SU-DHL-6 (cell line): ENCODE results near the gene NMNAT2.

ENCODE experiments used
- CTCF ChIP-seq: fragments of 200-600 bp; sonication (generic); IDR thresholded peaks from one replicate; pipeline ENCODE4 v1.5.1; 2017; ENCODE audit warnings: antibody characterized with exemption, mild to moderate bottlenecking, low read length, moderate library complexity; ENCODE audit not compliant: insufficient read depth, poor library complexity, severe bottlenecking
- EZH2phosphoT487 ChIP-seq: fragments of 200-600 bp; sonication (generic), shearing (Covaris generic); conservative IDR thresholded peaks from 2 replicates; pipeline ENCODE4 v1.6.1; 2018; ENCODE audit warnings: mild to moderate bottlenecking, antibody characterized with exemption, low read length, moderate library complexity, mixed read lengths

GRCh38 chr1:183385340-183386144 lies 32.6 kb downstream of the NMNAT2 start:
- TF ChIP-seq CTCF (no peak), EZH2phosphoT487 (no peak)
